ENCODE data around the gene LRRC8D. TPM values are rescaled to one million over a fixed set of nuclear protein-coding genes. Genes with fewer than 3 reads are reported as not detected.
A peak's percentile ranks its signal among the peaks of the same experiment; 100 is the strongest.

The LRRC8D gene
- total and polyA plus RNA-seq, 2 experiments from 2014 or later = 23.6 to 48.8 TPM

GRCh38 chr1:89884718-89885596 is 64.1 kb downstream of the LRRC8D start:
- H3K27me3 Mint-ChIP-seq (ENCODE audit: insufficient read depth, low read depth, poor library complexity) = peaks cover 1% of the 10 kb centered on the region

More at GRCh38 chr1:89884718-89885596, 64.1 kb downstream of the LRRC8D start:
- Histone ChIP-seq H3K79me2 (replicated peaks; ENCODE audit: insufficient read depth) (peaks cover 41% of the 10 kb centered on the region), H3K4me1 (ENCODE audit: insufficient read depth) (peaks cover 13% of the 10 kb centered on the region), H3K27ac (ENCODE audit: low read depth) (no peak overlapping the region), H3K9me2 (ENCODE audit: insufficient read depth) (no peaks in the 10 kb centered on the region; the same call in 1 of the 2 replicates), H3K4me2 (no peak overlapping the region), H3K36me3 (ENCODE audit: insufficient read depth) (peaks cover 3% of the 10 kb centered on the region; the same call in 1 of the 2 replicates), H3F3A (replicated peaks; ENCODE audit: low read depth) (no peaks in the 10 kb centered on the region), H2AFZ (no peak overlapping the region), H3K27me3 (ENCODE audit: insufficient read depth) (no peaks in the 10 kb centered on the region), H4K20me1 (replicated peaks; ENCODE audit: insufficient read depth) (peaks cover 6% of the 10 kb centered on the region; the same call in 1 of the 2 replicates), H3K4me3 (no peak overlapping the region)
- DNase-seq (ENCODE audit: low spot score) = no peak
- Mint-ChIP-seq H3K36me3 (ENCODE audit: low read depth) (peaks cover 28% of the 10 kb centered on the region), H3K9me3 (peaks cover 6% of the 10 kb centered on the region; the same call in 1 of the 3 replicates), H3K27ac (peak overlapping the region; percentile 69; the same call in 1 of the 2 replicates), H3K4me1 (peaks cover 21% of the 10 kb centered on the region), H3K4me3 (no peak overlapping the region)
- TF ChIP-seq REST (IDR thresholded peaks at IDR 0.05; ENCODE audit: unreplicated experiment) (no peak), EZH2 (IDR thresholded peaks at IDR 0.05; ENCODE audit: low read depth, unreplicated experiment) (no peak), CREB1 (CRISPR knock-in tag; IDR thresholded peaks at IDR 0.05; ENCODE audit: low read depth) (no peak), EZH2phosphoT487 (IDR thresholded peaks at IDR 0.05; ENCODE audit: unreplicated experiment) (no peak), STAT1 (IDR thresholded peaks at IDR 0.05; ENCODE audit: unreplicated experiment) (no peak), NANOG (IDR thresholded peaks at IDR 0.05; ENCODE audit: borderline replicate concordance) (no peak), POLR2AphosphoS5 (IDR thresholded peaks at IDR 0.05; ENCODE audit: low read depth) (no peak)
- TF ChIP-seq, protein P1, sequence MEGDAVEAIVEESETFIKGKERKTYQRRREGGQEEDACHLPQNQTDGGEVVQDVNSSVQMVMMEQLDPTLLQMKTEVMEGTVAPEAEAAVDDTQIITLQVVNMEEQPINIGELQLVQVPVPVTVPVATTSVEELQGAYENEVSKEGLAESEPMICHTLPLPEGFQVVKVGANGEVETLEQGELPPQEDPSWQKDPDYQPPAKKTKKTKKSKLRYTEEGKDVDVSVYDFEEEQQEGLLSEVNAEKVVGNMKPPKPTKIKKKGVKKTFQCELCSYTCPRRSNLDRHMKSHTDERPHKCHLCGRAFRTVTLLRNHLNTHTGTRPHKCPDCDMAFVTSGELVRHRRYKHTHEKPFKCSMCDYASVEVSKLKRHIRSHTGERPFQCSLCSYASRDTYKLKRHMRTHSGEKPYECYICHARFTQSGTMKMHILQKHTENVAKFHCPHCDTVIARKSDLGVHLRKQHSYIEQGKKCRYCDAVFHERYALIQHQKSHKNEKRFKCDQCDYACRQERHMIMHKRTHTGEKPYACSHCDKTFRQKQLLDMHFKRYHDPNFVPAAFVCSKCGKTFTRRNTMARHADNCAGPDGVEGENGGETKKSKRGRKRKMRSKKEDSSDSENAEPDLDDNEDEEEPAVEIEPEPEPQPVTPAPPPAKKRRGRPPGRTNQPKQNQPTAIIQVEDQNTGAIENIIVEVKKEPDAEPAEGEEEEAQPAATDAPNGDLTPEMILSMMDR (conservative IDR thresholded peaks at IDR 0.05; ENCODE audit: low read depth in 2 of 2) = no peak
- TF ChIP-seq, protein P2, sequence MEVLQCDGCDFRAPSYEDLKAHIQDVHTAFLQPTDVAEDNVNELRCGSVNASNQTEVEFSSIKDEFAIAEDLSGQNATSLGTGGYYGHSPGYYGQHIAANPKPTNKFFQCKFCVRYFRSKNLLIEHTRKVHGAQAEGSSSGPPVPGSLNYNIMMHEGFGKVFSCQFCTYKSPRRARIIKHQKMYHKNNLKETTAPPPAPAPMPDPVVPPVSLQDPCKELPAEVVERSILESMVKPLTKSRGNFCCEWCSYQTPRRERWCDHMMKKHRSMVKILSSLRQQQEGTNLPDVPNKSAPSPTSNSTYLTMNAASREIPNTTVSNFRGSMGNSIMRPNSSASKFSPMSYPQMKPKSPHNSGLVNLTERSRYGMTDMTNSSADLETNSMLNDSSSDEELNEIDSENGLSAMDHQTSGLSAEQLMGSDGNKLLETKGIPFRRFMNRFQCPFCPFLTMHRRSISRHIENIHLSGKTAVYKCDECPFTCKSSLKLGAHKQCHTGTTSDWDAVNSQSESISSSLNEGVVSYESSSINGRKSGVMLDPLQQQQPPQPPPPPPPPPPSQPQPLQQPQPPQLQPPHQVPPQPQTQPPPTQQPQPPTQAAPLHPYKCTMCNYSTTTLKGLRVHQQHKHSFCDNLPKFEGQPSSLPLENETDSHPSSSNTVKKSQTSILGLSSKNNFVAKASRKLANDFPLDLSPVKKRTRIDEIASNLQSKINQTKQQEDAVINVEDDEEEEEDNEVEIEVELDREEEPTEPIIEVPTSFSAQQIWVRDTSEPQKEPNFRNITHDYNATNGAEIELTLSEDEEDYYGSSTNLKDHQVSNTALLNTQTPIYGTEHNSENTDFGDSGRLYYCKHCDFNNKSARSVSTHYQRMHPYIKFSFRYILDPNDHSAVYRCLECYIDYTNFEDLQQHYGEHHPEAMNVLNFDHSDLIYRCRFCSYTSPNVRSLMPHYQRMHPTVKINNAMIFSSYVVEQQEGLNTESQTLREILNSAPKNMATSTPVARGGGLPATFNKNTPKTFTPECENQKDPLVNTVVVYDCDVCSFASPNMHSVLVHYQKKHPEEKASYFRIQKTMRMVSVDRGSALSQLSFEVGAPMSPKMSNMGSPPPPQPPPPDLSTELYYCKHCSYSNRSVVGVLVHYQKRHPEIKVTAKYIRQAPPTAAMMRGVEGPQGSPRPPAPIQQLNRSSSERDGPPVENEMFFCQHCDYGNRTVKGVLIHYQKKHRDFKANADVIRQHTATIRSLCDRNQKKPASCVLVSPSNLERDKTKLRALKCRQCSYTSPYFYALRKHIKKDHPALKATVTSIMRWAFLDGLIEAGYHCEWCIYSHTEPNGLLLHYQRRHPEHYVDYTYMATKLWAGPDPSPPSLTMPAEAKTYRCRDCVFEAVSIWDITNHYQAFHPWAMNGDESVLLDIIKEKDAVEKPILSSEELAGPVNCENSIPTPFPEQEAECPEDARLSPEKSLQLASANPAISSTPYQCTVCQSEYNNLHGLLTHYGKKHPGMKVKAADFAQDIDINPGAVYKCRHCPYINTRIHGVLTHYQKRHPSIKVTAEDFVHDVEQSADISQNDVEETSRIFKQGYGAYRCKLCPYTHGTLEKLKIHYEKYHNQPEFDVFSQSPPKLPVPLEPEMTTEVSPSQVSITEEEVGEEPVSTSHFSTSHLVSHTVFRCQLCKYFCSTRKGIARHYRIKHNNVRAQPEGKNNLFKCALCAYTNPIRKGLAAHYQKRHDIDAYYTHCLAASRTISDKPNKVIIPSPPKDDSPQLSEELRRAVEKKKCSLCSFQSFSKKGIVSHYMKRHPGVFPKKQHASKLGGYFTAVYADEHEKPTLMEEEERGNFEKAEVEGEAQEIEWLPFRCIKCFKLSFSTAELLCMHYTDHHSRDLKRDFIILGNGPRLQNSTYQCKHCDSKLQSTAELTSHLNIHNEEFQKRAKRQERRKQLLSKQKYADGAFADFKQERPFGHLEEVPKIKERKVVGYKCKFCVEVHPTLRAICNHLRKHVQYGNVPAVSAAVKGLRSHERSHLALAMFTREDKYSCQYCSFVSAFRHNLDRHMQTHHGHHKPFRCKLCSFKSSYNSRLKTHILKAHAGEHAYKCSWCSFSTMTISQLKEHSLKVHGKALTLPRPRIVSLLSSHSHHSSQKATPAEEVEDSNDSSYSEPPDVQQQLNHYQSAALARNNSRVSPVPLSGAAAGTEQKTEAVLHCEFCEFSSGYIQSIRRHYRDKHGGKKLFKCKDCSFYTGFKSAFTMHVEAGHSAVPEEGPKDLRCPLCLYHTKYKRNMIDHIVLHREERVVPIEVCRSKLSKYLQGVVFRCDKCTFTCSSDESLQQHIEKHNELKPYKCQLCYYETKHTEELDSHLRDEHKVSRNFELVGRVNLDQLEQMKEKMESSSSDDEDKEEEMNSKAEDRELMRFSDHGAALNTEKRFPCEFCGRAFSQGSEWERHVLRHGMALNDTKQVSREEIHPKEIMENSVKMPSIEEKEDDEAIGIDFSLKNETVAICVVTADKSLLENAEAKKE (CRISPR knock-in tag; IDR thresholded peaks at IDR 0.05) = no peak
- ATAC-seq = no peak
